Left lobe of liver (tissue), 2 donors: ENCODE results near the gene AK9. TPM values are rescaled to one million over a fixed set of nuclear protein-coding genes. Genes with fewer than 3 reads are reported as not detected.
A peak's percentile ranks its signal among the peaks of the same experiment; 100 is the strongest.
"Not testable (repeated sequence)": the region's sequence is repeated elsewhere in the genome, so short reads cannot be mapped to it uniquely, and the experiment has no call there.

Experiments
- ATAC-seq: fragments of 200-7000 bp; cut with Tn5 transposase; one replicate; pipeline ENCODE4 v1.9.1; 2020; ENCODE audit warnings: mild to moderate bottlenecking, moderate library complexity
- DNase-seq: peaks from one replicate; pipeline ENCODE4 v3.0.0-alpha.2; 2020; ENCODE audit warnings: low spot score
- total RNA-seq: library from RNA; stranded (reverse); gene quantifications from one replicate; pipeline ENCODE4 v1.2.1, GENCODE V29; 2021
- donor health status: DM: no; HTN: no; CAD: no; lungs with moderate emphysema.
- donor health status: DM: no; HTN: yes; CAD: no.

Gene AK9
- total RNA-seq, 1 donor from 2014 or later, result 1.6 TPM

DNA sequence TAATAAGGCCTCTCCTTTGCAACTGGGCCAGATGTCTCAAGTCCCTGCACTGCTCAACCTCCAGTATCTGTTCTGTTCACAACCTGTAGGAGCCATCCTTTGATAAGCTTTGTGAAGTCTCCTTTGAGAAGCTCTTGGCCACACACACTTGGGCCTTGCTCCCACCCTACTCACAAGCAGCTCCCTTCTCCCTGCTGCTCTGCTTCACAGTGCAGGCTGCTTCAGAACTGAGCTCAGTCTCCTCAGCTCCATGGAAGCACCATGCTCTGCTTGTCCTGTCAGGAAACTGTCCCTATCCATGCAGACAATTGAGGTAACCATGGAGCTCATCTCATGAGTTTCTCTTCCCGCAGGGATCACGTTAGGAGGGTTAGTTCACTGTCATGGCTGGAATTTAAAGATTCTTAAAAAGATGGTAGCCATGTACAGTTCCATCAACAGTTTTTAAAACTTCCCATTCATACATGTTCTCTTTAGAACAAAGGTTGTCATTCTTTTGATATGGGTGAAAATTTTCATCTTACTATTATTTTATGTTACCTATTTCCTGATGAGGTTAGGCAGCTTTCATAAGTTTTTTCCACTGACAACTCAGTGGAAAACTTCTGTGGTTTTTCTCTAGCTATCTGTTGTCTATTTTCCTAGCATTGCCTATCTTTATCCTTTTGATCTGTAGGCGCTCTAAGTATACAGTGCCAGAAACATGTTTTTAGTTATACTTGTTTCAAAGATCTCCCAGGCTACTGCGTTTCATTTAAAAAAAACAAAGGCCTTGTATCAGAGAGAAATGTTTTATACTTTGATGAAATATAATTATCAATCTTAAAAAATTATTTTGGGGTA lies 62.6 kb downstream of the AK9 start:
- no peak for DNase-seq
- ATAC-seq, result no peak

- ATAC-seq (no peak), DNase-seq (no peak)
Measured at GRCh38 chr6:109626311-109626710, 64.7 kb downstream of the AK9 start.

- no peak for ATAC-seq
- DNase-seq, result no peak
Measured at GRCh38 chr6:109625199-109625598, 65.8 kb downstream of the AK9 start.

GRCh38 chr6:109623288-109623687 lies 67.7 kb downstream of the AK9 start:
- no peak for ATAC-seq
- DNase-seq, result no peak

DNA sequence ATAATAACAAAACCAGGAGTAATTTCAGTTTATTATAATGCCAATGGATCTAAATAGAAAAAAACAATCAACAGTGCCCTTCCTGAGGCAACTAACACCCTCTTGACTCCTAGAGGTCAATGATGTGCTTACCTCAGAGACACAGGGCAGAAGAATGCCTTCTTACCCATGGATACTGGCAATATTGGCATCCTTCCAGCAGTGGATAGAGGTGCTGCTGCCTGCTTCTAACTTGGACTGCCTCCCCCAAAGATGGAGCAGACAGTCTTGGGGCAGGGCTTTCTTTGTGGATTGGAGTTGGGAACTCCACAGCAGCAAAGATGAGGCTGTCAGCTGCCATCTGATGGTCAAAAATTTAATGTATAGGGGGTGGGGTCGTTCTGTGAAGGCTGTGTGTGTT lies 78.7 kb downstream of the AK9 start:
- DNase-seq (no peak), ATAC-seq (no peak)

- no peak for ATAC-seq
- no peak for DNase-seq
Measured at GRCh38 chr6:109611502-109611901, 79.5 kb downstream of the AK9 start.

DNA sequence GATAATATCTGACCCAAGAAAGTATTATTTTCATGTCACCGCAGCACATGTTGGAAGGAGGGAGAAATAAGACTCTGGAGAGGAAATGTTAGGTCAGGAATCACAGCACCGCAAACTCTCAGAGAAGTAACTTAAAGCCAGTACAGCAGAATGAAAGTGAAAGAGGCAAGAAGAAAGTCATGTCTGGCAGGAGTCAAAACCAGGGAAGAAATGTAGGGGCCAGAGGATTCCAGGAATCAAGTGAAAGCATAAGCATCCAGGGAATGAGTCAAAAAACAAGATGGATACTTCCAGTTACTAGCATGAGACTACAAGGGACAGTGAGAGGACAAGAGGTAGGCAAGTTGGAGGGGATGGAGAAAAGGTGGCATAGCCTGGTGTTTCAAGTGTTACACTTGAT lies 80.4 kb downstream of the AK9 start:
- DNase-seq (no peak), ATAC-seq (no peak)

DNA sequence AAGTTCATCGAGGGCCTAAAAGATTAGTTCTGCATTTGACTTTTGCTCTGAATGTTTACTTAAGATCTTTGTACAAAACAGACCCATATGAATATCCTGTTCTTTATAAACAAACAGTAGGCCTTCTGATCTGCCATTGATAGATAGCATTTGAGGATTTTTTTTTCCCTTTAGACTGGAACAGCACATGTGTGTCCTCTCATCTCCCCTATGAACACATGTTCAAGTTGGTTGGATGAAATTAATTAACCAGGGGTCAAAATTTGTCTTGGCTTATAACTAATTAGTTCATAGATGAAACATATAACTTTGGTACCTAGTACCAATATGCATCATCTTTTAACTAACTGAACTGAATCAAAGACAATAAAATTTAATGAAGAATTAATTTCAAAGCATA lies 81.3 kb downstream of the AK9 start:
- ATAC-seq (no peak), DNase-seq (no peak)

GRCh38 chr6:109606359-109606758 lies 84.6 kb downstream of the AK9 start:
- ATAC-seq (no peak), DNase-seq (no peak)

DNA sequence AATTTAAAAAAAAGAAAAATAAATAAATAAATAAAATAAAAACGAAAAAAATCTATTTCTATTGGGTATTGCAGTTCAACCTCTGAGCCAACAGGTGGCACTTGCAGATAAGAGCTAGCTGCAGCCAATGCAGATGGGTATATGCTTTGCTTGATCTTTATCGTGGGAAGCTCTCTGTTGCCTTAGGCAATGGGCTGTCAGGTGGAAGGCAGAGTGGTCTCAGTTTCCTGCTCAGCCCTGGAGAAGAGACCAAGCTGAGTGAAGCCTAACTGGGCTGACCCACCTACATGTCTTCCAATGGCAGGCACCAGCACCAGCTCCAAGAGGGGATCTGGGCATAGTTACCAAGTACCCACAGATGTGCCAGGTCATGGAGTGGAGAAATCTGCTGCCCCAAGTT lies 95.0 kb downstream of the AK9 start:
- DNase-seq (no peak), ATAC-seq (peak; percentile 51)

DNA sequence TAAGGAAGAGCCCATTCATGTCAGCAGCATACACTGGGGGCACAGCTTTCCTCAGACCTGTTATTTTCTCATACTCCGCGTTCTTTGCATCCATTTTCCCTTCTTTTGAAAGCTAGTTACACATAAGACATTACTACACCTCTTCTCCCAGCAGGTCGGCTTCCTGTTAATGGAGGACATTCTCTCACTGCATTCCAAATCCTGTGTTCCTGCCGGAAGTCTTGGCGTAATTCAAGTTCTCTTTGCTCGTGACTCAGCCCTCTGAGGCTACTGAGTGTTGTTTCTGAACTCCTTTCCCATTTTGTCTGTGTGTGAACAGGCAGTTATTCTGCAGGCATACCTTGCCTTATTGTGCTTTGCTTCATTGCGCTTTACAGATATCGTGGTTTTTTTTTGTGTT lies 110.5 kb downstream of the AK9 start:
- no peak for ATAC-seq
- no peak for DNase-seq

DNA sequence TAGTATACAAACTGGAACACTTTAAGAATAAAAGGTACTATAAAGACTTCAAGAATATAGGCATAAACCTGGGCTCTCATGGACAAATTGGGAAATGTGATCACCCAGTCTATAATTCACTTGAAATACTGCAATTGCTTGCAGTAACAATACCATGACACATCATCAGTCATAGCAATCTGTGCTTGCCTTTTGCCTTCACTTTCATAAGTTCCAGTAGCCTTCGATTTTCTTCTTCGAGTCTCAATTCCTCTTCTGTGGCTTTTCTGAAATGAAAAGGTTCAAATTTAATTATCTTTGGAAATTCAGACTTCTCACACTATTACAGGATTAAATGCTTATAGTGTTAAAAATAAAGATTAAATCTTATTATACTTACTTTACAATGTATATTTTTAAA lies 111.6 kb downstream of the AK9 start:
- ATAC-seq, result no peak
- DNase-seq, result no peak

- not testable (repeated sequence) for ATAC-seq
Measured at GRCh38 chr6:109569901-109570300, 121.1 kb downstream of the AK9 start.

GRCh38 chr6:109561844-109562243 lies 129.2 kb downstream of the AK9 start:
- ATAC-seq (no peak), DNase-seq (no peak)

More at GRCh38 chr6:109569901-109570300, 121.1 kb downstream of the AK9 start:
- not testable (repeated sequence) for DNase-seq

DNA sequence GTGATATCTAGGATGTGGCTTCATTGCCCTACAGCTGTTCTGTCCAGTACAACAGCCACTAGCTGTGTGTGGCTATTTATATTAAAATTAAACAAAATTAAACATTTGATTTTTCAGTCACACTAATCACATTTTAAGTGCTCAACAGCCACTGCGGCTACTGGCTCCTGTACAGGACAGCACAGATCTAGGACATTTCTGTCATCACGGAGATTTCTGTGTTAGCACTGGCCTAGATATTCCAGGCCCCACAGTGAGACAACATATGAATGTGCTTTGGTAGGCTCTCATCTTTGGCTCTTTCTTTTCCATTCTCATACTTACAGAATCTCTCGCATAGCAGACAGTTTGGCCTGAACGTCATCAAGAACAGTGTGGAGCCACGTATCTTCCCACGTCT lies 159.6 kb downstream of the AK9 start:
- ATAC-seq, result no peak
- no peak for DNase-seq

GRCh38 chr6:109527989-109528388 lies 163.0 kb downstream of the AK9 start:
- no peak for ATAC-seq
- no peak for DNase-seq

DNA sequence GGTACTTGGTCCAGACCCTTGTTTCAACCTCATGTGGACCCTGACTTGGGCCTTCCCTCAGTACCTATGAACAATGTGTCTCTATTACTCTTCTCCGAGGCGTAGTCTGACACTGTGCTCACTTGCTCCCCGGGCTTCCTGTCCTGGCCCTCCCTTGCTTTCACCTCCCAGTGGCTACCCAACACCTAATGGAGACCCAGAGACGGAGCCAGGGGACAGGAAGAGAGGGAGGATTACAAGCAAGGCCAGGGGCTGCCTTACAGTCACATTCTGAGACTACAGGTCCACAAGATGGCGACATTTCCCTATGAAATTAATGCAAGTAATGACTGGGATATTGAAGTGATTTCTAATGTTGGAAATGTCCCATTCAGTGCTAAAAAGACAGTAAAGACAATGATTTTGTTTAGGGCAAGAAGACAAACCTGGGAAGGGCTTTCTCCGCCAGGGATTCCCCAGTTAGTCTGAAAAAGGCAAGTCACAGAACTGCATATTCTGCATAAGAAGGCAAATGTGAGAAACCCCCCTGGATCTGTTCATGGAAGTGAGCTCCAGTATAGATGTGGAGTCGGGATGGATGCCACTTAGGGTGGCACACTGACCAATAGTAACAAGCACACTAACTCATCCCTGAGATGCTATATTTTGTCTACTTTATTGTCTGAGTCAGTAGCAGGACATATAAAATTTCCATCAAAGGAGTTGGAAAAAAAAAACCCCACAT lies 163.9 kb downstream of the AK9 start:
- ATAC-seq (peak; percentile 88), DNase-seq (no peak)

DNA sequence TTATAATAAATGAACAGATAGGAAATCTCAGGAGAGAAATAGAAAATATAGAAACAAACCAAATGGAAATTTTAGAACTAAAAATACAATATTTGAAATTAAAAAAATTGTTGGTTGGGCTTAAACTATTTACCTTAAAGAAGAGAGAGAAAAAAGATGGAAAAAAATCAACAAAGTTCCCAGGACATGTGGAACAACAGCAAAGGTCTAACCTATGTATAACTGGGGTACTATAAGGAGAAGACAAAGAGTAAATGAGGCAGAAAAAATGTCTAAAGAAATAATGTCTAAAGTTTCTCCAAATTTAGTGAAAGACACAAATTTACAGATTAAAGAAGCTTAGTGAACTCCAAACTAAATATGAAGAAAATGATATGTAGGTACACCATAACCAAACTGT lies 166.9 kb downstream of the AK9 start:
- ATAC-seq (no peak), DNase-seq (no peak)

- ATAC-seq (peak; percentile 73), DNase-seq (no peak)
Measured at GRCh38 chr6:109523478-109523877, 167.5 kb downstream of the AK9 start.

GRCh38 chr6:109521080-109521479 lies 169.9 kb downstream of the AK9 start:
- no peak for DNase-seq
- ATAC-seq, result no peak

DNA sequence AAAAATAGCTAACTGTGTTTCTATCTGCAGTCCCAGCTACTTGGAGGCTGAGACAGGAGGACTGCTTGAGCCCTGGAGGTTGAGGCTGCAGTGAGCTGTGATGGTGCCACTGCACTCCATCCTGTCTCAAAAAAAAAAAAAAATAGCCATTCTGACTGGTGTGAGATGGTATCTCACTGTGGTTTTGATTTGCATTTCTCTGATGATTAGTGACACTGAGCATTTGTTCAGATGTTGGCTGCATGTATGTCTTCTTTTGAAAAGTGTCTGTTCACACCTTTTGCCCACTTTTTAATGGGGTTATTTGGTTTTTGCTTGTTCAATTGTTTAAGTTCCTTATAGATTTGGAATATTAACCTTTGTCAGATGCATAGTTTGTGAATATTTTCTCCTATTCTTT lies 171.4 kb downstream of the AK9 start:
- not testable (repeated sequence) for ATAC-seq, DNase-seq

DNA sequence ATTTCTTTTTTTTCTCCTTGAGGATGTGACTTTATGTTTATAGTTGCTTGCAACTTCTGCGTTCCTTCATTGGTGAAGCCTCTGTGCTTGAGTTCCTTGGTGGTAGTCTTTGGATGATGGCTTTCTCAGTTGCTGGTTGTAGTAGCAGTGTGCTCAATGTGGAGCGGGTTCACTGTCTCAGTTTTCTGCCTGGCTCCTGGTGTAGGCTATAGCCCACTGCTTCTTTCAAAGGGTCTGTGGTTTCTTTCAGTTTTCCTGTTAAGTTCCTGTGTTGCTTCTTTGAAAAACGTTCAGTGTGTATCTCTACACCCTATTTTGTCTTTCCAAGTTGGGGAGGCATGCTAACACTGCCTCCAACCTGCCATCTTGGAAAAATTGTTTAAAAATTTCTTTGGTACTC lies 174.1 kb downstream of the AK9 start:
- ATAC-seq, result no peak
- no peak for DNase-seq
